GM18517 (cell line): ENCODE data around the gene MAST4.

Source experiments
- ATAC-seq: cut with Tn5 transposase; IDR thresholded peaks from one replicate; pipeline ENCODE4 v1.9.1; 2021; ENCODE audit warnings: mild to moderate bottlenecking, moderate library complexity; ENCODE audit not compliant: unreplicated experiment

Gene MAST4

GRCh38 chr5:66829826-66830225, 233.6 kb downstream of the MAST4 start:
- no peak for ATAC-seq

DNA sequence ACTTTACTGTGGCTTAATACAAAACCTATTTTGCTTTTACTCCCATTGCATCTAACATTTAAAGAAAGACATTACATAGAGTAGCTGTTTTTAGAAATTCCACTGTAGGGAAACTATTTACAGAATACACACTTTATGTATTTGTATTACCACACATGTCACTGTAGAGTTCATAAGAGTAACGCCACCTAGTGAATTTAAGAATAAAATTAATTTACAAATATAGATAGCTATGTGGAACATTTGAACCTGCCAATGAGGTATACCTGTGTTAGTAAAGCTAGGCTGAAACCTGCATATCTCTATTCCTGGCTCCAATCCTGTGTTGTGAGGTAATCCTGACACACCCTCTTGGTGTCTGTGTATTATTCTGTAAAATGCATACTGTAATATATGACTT, 234.4 kb downstream of the MAST4 start:
- ATAC-seq, result no peak

DNA sequence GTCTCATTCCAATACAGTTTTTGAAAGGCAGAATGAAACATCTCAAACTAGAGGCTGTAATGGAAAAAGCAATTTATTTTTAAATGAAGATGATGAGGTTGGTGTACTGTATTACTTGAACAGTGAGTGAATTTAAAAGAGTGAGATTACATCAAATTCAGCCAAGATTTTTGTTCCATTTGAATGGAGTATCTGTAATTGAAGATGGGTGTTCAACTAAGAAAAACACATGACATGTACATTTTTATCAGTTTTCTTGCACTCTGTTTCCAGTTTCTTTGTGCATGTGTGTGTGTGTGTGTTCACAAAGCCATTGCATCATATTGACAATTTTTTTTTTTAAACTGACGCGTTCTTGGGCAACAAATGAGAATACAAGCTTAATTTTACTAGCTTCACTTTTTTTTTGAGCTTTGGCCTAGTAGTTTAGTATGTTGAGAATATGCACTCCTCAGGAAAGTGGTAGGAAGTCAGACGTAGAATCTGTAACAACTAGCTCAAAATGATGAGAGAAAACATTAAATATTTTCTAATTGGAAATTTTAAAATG, 243.5 kb downstream of the MAST4 start:
- no peak for ATAC-seq

GRCh38 chr5:66840511-66841013, 244.4 kb downstream of the MAST4 start:
- ATAC-seq, result peak; percentile 100

- no peak for ATAC-seq
Measured at GRCh38 chr5:66841264-66841663, 245.1 kb downstream of the MAST4 start.

DNA sequence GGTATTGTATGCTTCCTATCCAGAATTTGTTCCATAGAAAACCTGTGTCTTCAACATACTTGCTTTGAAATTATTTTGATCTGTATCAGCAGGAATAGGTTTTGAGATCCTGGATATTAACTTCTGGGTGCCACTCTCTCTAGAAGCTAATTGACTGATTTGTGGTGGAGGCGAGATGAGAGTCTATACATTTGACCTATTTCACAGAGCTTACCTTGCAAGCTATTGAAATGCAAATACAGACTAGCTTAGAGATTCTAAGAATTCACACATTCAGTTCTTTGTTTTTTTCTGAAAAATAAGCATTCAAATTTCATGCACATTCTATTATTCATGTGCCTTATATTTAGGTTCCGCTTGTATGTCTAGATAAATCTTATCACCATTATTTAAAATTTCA, 246.3 kb downstream of the MAST4 start:
- ATAC-seq, result no peak

- ATAC-seq, result no peak
Measured at GRCh38 chr5:66843065-66843464, 246.9 kb downstream of the MAST4 start.

GRCh38 chr5:66848749-66849641, 252.8 kb downstream of the MAST4 start:
- no peak for ATAC-seq

DNA sequence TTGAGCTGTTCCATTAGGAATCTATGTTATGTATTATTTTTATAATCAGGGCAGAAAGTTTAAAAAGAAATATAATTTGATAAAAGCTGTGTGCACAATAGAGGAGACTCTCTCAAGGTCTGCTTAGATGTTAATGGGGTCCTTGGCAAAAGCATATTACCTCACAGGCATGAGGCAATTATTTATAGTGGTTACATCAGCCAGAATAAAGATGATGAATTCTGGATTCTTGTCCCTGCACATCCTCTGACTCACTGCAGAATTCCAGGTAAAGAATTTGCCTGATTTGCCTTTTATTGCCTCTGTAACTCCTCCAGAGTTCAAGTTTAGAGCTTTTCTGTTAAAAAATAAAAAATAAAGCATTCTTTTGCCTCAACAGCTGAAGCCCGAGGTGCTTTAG, 253.6 kb downstream of the MAST4 start:
- ATAC-seq, result no peak

DNA sequence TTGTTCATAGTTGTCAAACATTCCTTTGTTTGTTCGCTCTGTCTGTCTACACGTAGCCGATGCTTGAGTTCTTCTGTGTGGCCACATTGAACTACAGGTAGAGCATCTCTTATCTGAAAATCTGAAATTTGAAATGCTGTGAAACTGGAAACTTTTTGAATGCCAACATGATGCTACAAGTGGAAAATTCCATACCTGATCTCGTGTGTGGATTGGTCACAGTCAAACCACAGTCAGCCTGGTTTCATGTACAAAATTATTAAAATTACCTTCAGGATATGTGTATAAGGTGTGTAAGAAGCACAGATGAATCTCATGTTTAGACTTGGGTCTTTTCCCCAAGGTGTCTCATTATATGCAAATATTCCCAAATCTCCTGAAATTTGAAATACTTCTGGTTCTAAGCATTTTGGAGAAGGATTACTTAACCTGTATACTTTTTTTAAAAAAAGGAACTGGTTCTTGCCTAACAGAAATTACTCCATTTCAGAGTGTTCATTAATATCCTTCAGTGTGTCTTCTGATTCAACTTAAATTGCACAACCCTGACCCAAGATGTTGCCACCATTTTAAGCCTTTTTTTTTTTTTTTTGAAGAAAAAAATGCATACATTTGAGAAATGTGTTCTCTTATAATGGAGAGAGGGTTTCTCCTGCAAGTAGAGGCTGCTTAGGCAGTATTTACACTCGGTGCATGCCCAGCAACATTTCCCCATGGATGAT, 254.3 kb downstream of the MAST4 start:
- ATAC-seq, result no peak

- no peak for ATAC-seq
Measured at GRCh38 chr5:66851306-66851705, 255.1 kb downstream of the MAST4 start.

DNA sequence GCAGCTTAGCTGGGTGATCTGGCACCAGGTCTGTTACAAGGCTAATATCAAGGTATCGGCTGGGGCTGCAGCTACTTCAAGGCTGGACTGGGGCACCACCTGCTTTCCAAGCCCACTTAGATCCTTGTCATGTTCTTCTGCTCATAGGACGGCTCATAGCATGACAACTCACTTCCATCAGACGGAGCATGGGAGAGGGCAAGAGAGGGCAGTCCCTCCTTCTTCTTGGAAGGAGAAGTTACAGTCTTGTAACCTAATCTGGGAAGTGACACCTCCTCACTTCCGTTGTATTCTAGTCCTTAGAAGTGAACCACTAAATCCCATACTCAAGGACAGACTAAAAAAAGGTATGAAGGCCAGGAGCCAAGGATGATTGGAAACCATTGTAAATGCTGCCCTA, 258.2 kb downstream of the MAST4 start:
- ATAC-seq, result no peak

DNA sequence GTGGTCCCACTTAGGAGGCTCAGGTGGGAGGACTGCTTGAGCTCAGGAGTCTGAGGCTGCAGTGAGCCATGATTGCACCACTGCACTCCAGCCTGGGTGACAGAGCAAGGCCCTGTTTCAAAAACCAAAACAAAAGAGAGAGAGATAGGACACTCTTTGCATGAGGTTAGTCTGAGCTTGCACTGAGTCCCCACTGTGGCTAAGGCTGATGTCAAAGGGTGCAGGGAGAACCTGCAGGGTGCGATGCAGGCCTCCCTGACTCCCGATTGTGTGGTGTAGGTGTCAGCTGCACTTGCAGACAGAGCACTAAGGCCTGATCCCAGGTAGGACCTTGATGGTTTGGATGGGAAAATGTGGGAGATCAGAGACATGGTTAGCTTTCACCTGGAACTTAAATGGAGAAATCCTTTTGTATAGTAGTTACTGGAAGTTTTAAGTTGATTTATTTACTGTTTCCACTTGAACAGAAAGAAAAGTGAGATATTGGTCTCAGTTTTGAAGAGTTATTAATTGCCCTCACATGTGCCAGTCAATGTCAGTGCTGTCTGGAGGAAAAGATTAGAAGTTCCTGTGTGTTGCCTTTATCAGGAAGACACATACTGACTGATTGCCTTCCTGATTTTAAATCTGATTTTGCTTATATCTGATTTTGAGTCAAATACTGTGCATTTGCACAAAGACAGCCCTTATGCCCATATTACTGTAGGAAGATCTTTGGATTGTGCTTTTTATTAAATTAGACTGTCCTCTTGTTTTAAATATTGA, 260.0 kb downstream of the MAST4 start:
- ATAC-seq, result no peak

GRCh38 chr5:66859526-66859925, 263.3 kb downstream of the MAST4 start:
- no peak for ATAC-seq

DNA sequence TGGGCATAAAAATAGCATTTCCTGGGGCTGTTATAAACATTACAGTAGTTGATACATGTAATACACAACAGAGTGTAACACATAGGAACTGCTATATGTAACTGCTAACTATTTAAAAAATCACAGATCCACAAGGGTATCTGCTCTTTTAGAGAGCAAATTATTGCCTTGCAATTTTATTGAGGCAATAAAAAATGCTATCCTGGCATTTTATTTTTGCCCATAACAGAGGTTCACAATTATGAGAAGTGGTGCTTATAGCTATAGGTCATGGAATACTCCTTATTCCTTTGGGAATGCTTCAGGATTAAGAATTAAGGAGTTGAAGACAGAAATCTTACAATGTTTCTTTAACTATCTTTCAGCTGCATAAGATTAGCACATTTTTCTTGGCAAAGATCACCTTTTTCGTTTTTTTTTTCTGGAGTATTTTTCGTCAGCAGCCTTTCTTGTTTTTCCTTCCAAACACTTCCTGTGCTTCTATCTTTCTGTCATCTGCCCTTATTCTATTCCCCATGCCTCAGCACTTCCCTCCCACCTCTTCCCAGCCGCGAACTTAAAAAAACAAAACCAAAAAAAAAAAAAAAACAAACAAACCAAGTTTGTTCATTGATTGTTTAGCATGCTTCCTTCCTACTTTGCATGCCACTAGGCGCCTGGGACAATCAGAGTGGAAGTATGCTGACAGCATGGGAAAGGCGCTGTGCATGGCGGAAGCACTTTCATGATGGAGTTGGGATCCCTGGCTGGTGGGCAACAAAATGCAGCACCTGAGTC, 264.2 kb downstream of the MAST4 start:
- no peak for ATAC-seq

DNA sequence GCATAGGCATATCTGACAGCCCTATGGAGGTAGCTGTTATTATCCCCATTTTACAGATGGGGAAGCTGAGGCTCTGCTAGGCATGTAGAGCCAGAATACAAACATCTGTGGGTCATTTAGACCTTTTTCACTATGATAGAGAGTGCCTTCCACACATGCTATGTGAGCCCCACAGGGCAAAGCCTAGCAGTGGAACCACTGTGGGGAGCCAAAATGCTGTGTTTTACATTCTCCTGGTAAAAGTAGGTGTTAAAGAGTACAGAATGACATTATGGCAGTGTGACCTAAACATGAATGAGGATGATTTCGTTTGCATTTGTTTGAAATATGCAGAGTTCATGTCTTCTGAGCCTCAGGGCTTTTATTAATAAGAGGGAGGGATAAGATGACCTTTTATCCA, 265.2 kb downstream of the MAST4 start:
- ATAC-seq, result no peak

GRCh38 chr5:66862020-66862419, 265.8 kb downstream of the MAST4 start:
- no peak for ATAC-seq

- no peak for ATAC-seq
Measured at GRCh38 chr5:66863243-66864170, 267.3 kb downstream of the MAST4 start.

- ATAC-seq, result no peak
Measured at GRCh38 chr5:66864240-66864884, 268.2 kb downstream of the MAST4 start.
